Subcutaneous abdominal adipose tissue (tissue), 5 donors: Measurements from ENCODE around the gene WRNIP1.

Experiments used
- H3K27ac ChIP-seq: one replicate; pipeline ENCODE4 v1.7.0; 2013; ENCODE audit warnings: low read depth, mild to moderate bottlenecking, inconsistent platforms, low read length, moderate library complexity
- H3K27me3 ChIP-seq, 5 donors: one replicate each; pipeline ENCODE4 v1.7.0; 2013; ENCODE audit warnings: low read length in 5 of 5, inconsistent platforms in 1 of 5; ENCODE audit not compliant: control insufficient read depth in 5 of 5, insufficient read depth in 4 of 5
- H3K36me3 ChIP-seq, 5 donors: one replicate each; pipeline ENCODE4 v1.7.0; 2013; ENCODE audit warnings: low read length in 5 of 5; ENCODE audit not compliant: control insufficient read depth in 5 of 5, insufficient read depth in 5 of 5
- H3K4me1 ChIP-seq, 5 donors: one replicate each; pipeline ENCODE4 v1.7.0; 2013; ENCODE audit warnings: low read length in 5 of 5, mild to moderate bottlenecking in 3 of 5, moderate library complexity in 1 of 5; ENCODE audit not compliant: control insufficient read depth in 5 of 5, insufficient read depth in 5 of 5
- H3K4me3 ChIP-seq, 5 donors: one replicate each; pipeline ENCODE4 v1.7.0; 2013; ENCODE audit warnings: low read length in 5 of 5, low read depth in 1 of 5
- H3K9ac ChIP-seq, 5 donors: one replicate each; pipeline ENCODE4 v1.7.0; 2013; ENCODE audit warnings: low read length in 5 of 5, mild to moderate bottlenecking in 4 of 5, moderate library complexity in 3 of 5
- H3K9me3 ChIP-seq, 5 donors: one replicate each; pipeline ENCODE4 v1.7.0; 2013; ENCODE audit warnings: low read length in 5 of 5; ENCODE audit not compliant: control insufficient read depth in 5 of 5
- donor health status: healthy.
- donor health status: healthy.
- donor health status: healthy.
- donor health status: healthy.
- donor health status: healthy.

The WRNIP1 gene

DNA sequence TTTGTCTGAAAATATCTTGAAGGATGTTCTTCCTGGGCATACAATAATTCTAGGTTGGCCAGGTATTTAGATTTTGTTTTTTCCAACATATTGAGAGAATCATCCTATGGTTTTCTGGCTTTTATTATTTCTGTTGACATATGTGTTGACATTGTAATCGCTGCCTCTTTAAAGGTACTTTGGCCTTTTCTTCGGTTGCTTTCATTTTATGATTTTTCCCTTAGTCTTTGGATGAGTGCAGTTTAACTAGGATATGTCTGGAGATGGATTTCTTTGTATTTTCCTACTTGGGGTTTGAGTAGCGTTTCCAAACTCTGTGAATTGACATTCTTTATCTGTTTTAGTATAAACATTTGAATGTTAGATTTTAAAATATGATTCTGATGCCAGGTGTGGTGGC is 65.0 kb downstream of the WRNIP1 start:
- no peak overlapping the region for H3K4me3 ChIP-seq
- no peak overlapping the region for H3K9ac ChIP-seq
- no peaks in the 10 kb centered on the region for H3K9me3 ChIP-seq
- H3K4me1 ChIP-seq: peaks cover 0 to 4% (median 0%) of the 10 kb centered on the region in 5 donors
- H3K27me3 ChIP-seq: no peaks in the 10 kb centered on the region
- H3K27ac ChIP-seq: no peak overlapping the region
- peaks cover 11 to 28% (median 17%) of the 10 kb centered on the region in 5 donors for H3K36me3 ChIP-seq

DNA sequence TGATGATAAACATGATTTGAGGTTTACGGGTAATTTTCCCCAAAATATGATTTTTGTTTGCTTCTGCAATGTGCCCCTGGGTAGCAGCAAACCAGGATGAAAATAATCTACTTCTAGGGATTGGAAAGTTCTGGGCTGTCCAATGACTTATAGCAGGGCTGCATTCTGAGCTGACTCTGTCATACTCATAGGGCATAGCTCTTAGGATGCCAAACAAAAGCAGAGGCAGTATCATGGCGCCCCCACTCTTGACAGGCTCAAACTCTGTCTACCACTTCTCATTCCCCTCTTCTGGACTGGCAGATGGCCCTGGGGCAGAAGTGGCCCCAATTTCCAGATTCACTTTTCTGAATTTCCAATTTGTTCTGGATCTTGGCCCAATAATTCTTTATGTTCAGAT is 66.2 kb downstream of the WRNIP1 start:
- no peak overlapping the region for H3K4me3 ChIP-seq
- no peaks in the 10 kb centered on the region for H3K27me3 ChIP-seq
- no peak overlapping the region for H3K9ac ChIP-seq
- peaks cover 0 to 4% (median 0%) of the 10 kb centered on the region in 5 donors for H3K4me1 ChIP-seq
- H3K36me3 ChIP-seq: peaks cover 23 to 40% (median 29%) of the 10 kb centered on the region in 5 donors
- no peak overlapping the region for H3K27ac ChIP-seq
- H3K9me3 ChIP-seq: no peaks in the 10 kb centered on the region

DNA sequence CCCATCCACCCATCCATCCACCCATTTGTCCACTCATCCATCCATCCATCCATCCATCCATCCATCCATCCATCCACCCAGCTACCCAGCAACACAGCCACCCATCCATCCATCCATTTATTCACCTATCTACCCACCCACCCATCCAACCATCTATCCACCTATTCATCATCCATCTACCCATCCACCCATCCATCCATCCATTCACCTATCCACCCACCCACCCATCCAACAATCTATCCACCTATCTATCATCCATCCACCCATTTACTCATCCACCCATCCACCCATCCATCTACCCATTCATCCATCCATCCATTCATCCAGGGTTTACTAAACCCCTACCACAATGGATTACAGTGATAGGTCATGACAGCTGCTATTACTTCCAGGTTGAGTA is 69.1 kb downstream of the WRNIP1 start:
- H3K36me3 ChIP-seq: peaks cover 34 to 62% (median 47%) of the 10 kb centered on the region in 5 donors
- H3K27ac ChIP-seq: no peak overlapping the region
- H3K9me3 ChIP-seq: no peaks in the 10 kb centered on the region
- H3K4me1 ChIP-seq: peaks cover 0 to 5% (median 0%) of the 10 kb centered on the region in 5 donors
- H3K27me3 ChIP-seq: no peaks in the 10 kb centered on the region
- no peak overlapping the region for H3K9ac ChIP-seq
- H3K4me3 ChIP-seq: no peak overlapping the region
